HEK293 (cell line): ENCODE results near the gene CKAP4.

ENCODE experiments used
- CTCF ChIA-PET: fragments of 350-600 bp; formaldehyde crosslinking; extraction: SDS; loops from one replicate; lab custom pipeline; 2021; ENCODE audit warnings: antibody characterized with exemption; lab: Yijun Ruan, JAX
- POLR2A ChIA-PET: fragments of 300-600 bp; formaldehyde crosslinking; extraction: SDS; loops from one replicate; lab custom pipeline; 2020; ENCODE audit warnings: antibody characterized with exemption, inconsistent platforms; lab: Yijun Ruan, JAX
- H3K27ac ChIP-seq: fragments of 200-500 bp; sonication (Bioruptor generic); 2 replicates; pipeline ENCODE4 v1.5.1; 2014; ENCODE audit warnings: low read depth, low read length, control low read depth, inconsistent platforms; ENCODE audit errors: extremely low read depth
- H3K36me3 ChIP-seq, 2 experiments: fragments of 200-500 bp in 1 of 2; sonication (Bioruptor generic) in 1 of 2; 1 replicate in 1 of 2; 2 replicates in 1 of 2; pipeline ENCODE4 v1.5.1; 2014 to 2017; ENCODE audit warnings: inconsistent platforms in 2 of 2, low read length in 2 of 2; ENCODE audit not compliant: control insufficient read depth in 2 of 2, insufficient read depth in 1 of 2
- H3K4me1 ChIP-seq: fragments of 200-500 bp; sonication (Bioruptor generic); 2 replicates; pipeline ENCODE4 v1.5.1; 2014; ENCODE audit warnings: mild to moderate bottlenecking, low read length, inconsistent platforms; ENCODE audit not compliant: control insufficient read depth, insufficient read depth
- H3K4me3 ChIP-seq: 2 replicates; pipeline ENCODE4 v1.5.1; 2011; ENCODE audit warnings: low read depth, mild to moderate bottlenecking, control low read depth, low read length, moderate library complexity
- H3K9me3 ChIP-seq: fragments of 200-500 bp; sonication (Bioruptor generic); 2 replicates; pipeline ENCODE4 v1.5.1; 2014; ENCODE audit warnings: low read depth, low read length, inconsistent platforms; ENCODE audit not compliant: control insufficient read depth, insufficient read depth
- BCL11B ChIP-seq: fragments of 450-650 bp; formaldehyde crosslinking; IDR thresholded peaks from 2 replicates; pipeline ENCODE4 v1.5.1; 2016; ENCODE audit warnings: low read depth, missing biosample characterization, missing genetic modification characterization
- KLF16 ChIP-seq: fragments of 450-650 bp; formaldehyde crosslinking; IDR thresholded peaks from 2 replicates; pipeline ENCODE4 v1.5.1; 2017; ENCODE audit warnings: missing biosample characterization, missing genetic modification characterization
- SCRT2 ChIP-seq: fragments of 450-650 bp; formaldehyde crosslinking; IDR thresholded peaks from 2 replicates; pipeline ENCODE4 v1.5.1; 2016; ENCODE audit warnings: missing biosample characterization, missing genetic modification characterization
- SP7 ChIP-seq: fragments of 450-650 bp; formaldehyde crosslinking; IDR thresholded peaks from 2 replicates; pipeline ENCODE4 v1.5.1; 2016; ENCODE audit warnings: missing biosample characterization, missing genetic modification characterization
- TSHZ1 ChIP-seq: fragments of 450-650 bp; formaldehyde crosslinking; IDR thresholded peaks from 2 replicates; pipeline ENCODE4 v1.5.1; 2016; ENCODE audit warnings: missing biosample characterization, missing genetic modification characterization, borderline replicate concordance
- YY2 ChIP-seq: fragments of 450-650 bp; formaldehyde crosslinking; IDR thresholded peaks from 2 replicates; pipeline ENCODE4 v1.5.1; 2016; ENCODE audit warnings: missing biosample characterization, missing genetic modification characterization
- ZBTB8A ChIP-seq: fragments of 450-650 bp; formaldehyde crosslinking; IDR thresholded peaks from 2 replicates; pipeline ENCODE4 v1.5.1; 2016; ENCODE audit warnings: missing biosample characterization, missing genetic modification characterization
- ZNF155 ChIP-seq: fragments of 450-650 bp; formaldehyde crosslinking; IDR thresholded peaks from 2 replicates; pipeline ENCODE4 v1.5.1; 2016; ENCODE audit warnings: missing biosample characterization, missing genetic modification characterization
- ZNF2 ChIP-seq: fragments of 450-650 bp; formaldehyde crosslinking; IDR thresholded peaks from 2 replicates; pipeline ENCODE4 v1.5.1; 2016; ENCODE audit warnings: missing biosample characterization, missing genetic modification characterization
- ZNF211 ChIP-seq: fragments of 450-650 bp; formaldehyde crosslinking; IDR thresholded peaks from 2 replicates; pipeline ENCODE4 v1.5.1; 2016; ENCODE audit warnings: low read depth, missing biosample characterization, missing genetic modification characterization
- ZNF311 ChIP-seq: fragments of 450-650 bp; formaldehyde crosslinking; IDR thresholded peaks from 2 replicates; pipeline ENCODE4 v1.5.1; 2017; ENCODE audit warnings: missing biosample characterization, missing genetic modification characterization, borderline replicate concordance
- ZNF362 ChIP-seq: fragments of 450-650 bp; formaldehyde crosslinking; IDR thresholded peaks from 2 replicates; pipeline ENCODE4 v1.5.1; 2016; ENCODE audit warnings: missing biosample characterization, missing genetic modification characterization
- ZNF391 ChIP-seq: fragments of 450-650 bp; formaldehyde crosslinking; IDR thresholded peaks from 2 replicates; pipeline ENCODE4 v1.5.1; 2016; ENCODE audit warnings: low read depth, missing biosample characterization, missing genetic modification characterization, borderline replicate concordance
- ZNF404 ChIP-seq: fragments of 450-650 bp; formaldehyde crosslinking; IDR thresholded peaks from 2 replicates; pipeline ENCODE4 v1.5.1; 2017; ENCODE audit warnings: missing biosample characterization, missing genetic modification characterization
- ZNF560 ChIP-seq: fragments of 450-650 bp; formaldehyde crosslinking; IDR thresholded peaks from 2 replicates; pipeline ENCODE4 v1.5.1; 2017; ENCODE audit warnings: missing biosample characterization, missing genetic modification characterization, borderline replicate concordance
- ZNF639 ChIP-seq: fragments of 450-650 bp; formaldehyde crosslinking; IDR thresholded peaks from 2 replicates; pipeline ENCODE4 v1.5.1; 2016; ENCODE audit warnings: missing biosample characterization, missing genetic modification characterization
- ZNF664 ChIP-seq: fragments of 450-650 bp; formaldehyde crosslinking; IDR thresholded peaks from 2 replicates; pipeline ENCODE4 v1.5.1; 2016; ENCODE audit warnings: missing biosample characterization, missing genetic modification characterization
- TF ChIP-seq, protein P1 (sequence below): fragments of 450-650 bp; formaldehyde crosslinking; IDR thresholded peaks from 2 replicates; pipeline ENCODE4 v1.5.1; 2016; ENCODE audit warnings: missing biosample characterization, missing genetic modification characterization
- TF ChIP-seq, protein P2 (sequence below): fragments of 450-650 bp; formaldehyde crosslinking; IDR thresholded peaks from 2 replicates; pipeline ENCODE4 v1.5.1; 2017; ENCODE audit warnings: missing biosample characterization, missing genetic modification characterization

CKAP4 gene

GRCh38 chr12:106239241-106239950 lies 8.4 kb downstream of the CKAP4 start:
- POLR2A ChIA-PET = no interaction called here
- CTCF ChIA-PET = no interaction called here
- TF ChIP-seq ZBTB8A (tag by site-specific recombination) = no peak
- TF ChIP-seq, protein P1, sequence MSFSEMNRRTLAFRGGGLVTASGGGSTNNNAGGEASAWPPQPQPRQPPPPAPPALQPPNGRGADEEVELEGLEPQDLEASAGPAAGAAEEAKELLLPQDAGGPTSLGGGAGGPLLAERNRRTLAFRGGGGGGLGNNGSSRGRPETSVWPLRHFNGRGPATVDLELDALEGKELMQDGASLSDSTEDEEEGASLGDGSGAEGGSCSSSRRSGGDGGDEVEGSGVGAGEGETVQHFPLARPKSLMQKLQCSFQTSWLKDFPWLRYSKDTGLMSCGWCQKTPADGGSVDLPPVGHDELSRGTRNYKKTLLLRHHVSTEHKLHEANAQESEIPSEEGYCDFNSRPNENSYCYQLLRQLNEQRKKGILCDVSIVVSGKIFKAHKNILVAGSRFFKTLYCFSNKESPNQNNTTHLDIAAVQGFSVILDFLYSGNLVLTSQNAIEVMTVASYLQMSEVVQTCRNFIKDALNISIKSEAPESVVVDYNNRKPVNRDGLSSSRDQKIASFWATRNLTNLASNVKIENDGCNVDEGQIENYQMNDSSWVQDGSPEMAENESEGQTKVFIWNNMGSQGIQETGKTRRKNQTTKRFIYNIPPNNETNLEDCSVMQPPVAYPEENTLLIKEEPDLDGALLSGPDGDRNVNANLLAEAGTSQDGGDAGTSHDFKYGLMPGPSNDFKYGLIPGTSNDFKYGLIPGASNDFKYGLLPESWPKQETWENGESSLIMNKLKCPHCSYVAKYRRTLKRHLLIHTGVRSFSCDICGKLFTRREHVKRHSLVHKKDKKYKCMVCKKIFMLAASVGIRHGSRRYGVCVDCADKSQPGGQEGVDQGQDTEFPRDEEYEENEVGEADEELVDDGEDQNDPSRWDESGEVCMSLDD (tag by site-specific recombination) = no peak
- no peak for TF ChIP-seq YY2 (tag by site-specific recombination)
- no peak for TF ChIP-seq ZNF639 (tag by site-specific recombination)
- TF ChIP-seq SCRT2 = no peak
- TF ChIP-seq KLF16 (tag by site-specific recombination) = no peak
- TF ChIP-seq BCL11B (tag by site-specific recombination) = no peak
- no peak for TF ChIP-seq ZNF560
- no peak for TF ChIP-seq ZNF211 (tag by site-specific recombination)
- no peak for TF ChIP-seq ZNF155
- no peak for TF ChIP-seq TSHZ1 (tag by site-specific recombination)
- no peak for TF ChIP-seq ZNF391 (tag by site-specific recombination)
- TF ChIP-seq ZNF404 (tag by site-specific recombination) = no peak
- no peak for TF ChIP-seq ZNF2 (tag by site-specific recombination)
- no peak for TF ChIP-seq ZNF362
- no peak for TF ChIP-seq ZNF311 (tag by site-specific recombination)
- TF ChIP-seq, protein P2, sequence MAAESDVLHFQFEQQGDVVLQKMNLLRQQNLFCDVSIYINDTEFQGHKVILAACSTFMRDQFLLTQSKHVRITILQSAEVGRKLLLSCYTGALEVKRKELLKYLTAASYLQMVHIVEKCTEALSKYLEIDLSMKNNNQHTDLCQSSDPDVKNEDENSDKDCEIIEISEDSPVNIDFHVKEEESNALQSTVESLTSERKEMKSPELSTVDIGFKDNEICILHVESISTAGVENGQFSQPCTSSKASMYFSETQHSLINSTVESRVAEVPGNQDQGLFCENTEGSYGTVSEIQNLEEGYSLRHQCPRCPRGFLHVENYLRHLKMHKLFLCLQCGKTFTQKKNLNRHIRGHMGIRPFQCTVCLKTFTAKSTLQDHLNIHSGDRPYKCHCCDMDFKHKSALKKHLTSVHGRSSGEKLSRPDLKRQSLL (tag by site-specific recombination) = no peak
- TF ChIP-seq SP7 = no peak
- no peak for TF ChIP-seq ZNF664 (tag by site-specific recombination)
- Histone ChIP-seq H3K4me1 (no peaks in the 10 kb centered on the region), H3K36me3 (peaks cover 10 to 62% of the 10 kb centered on the region in 2 experiments), H3K9me3 (no peaks in the 10 kb centered on the region), H3K27ac (no peak overlapping the region), H3K4me3 (no peak overlapping the region)
